NCI-H748 treated with DMSO at 0.1 percent for 48 hours (cell line): Measurements from ENCODE around the gene PTCSC3.
"Not testable (repeated sequence)": the region's sequence is repeated elsewhere in the genome, so short reads cannot be mapped to it uniquely, and the experiment has no call there.

Source experiments
- DNase-seq: peaks from one replicate; lab custom pipeline; 2025; lab: John Stamatoyannopoulos, UW

PTCSC3 gene

GRCh38 chr14:36173161-36173560 lies 3.4 kb downstream of the PTCSC3 start:
- DNase-seq, result no peak

GRCh38 chr14:36171607-36172006 lies 4.9 kb downstream of the PTCSC3 start:
- no peak for DNase-seq

DNA sequence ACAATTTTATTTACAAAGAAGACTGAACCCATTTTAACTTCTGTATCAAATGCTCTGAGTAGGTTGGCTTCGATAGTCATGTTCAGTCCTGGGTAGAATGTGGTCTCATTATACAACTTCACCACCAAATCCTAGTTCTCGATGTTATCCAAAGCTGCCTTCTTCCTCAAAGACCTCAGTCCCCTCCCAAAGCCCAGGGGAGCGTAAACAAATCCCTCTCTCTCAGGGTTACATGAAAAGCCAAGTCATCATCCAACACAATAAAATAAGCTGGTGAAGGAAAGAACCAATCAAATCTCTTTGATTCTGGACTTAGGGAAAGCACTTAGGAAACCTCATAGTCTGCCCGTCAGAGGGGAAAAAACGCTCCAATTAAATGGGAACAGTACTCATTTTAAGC lies 9.1 kb downstream of the PTCSC3 start:
- no peak for DNase-seq

- no peak for DNase-seq
Measured at GRCh38 chr14:36163451-36163850, 13.1 kb downstream of the PTCSC3 start.

- DNase-seq, result no peak
Measured at GRCh38 chr14:36162267-36162666, 14.3 kb downstream of the PTCSC3 start.

GRCh38 chr14:36161776-36162175 lies 14.7 kb downstream of the PTCSC3 start:
- no peak for DNase-seq

DNA sequence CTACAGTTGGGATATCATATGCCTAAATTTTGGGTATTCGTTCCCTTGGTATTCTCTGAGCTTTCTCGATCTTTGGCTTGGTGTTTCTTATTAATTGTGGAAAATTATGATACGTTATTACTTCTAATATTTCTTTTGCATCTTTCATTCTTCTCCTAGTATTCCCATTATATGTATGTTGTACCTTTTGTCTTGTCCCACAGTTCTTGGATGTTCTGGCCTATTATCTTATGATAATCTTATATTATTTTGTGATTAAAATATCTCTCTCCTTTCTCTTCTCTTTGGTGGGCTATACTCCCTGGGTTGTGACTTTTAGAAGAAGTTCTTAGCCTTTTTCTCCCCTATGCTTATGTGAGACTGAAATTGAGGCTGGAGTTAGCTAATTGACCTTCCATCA lies 25.2 kb downstream of the PTCSC3 start:
- DNase-seq, result no peak

- DNase-seq, result no peak
Measured at GRCh38 chr14:36134038-36134437, 42.5 kb downstream of the PTCSC3 start.

- DNase-seq, result no peak
Measured at GRCh38 chr14:36132826-36133225, 43.7 kb downstream of the PTCSC3 start.

DNA sequence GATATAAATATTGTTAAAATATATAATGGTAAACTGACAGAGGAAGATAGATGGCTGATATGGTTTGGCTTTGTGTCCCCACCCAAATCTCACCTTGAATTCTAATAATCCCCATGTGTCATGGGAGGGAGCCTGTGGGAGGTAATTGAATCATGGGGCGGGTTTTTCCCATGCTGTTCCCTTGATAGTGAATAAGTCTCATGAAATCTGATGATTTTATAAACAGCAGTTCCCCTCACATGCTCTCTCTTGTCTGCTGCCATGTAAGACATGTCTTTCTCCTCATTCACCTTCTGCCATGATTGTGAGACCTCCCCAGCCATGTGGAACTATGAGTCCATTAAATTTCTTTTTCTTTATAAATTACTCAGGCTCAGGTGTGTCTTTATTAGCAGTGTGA lies 46.3 kb downstream of the PTCSC3 start:
- DNase-seq, result no peak

DNA sequence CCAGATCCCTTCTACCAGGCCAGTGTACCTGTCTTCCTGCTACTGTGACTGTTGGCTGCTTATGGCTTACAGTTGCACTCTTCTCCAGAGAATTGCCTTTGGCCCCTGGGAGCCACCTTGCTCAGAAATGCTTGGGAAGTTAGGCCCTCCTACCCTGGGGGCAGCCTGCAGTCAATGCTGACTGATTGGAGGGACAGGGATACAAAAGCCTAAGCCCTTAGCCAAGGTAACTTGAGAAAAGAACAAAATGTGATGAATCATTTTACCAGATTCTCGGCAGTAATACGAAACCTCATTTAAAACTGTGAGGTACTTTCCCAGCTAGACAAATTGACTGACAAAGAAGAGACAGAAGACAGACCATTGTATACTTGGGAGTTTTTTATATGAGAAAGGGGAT lies 47.3 kb downstream of the PTCSC3 start:
- DNase-seq, result no peak

GRCh38 chr14:36113341-36113740 lies 63.2 kb downstream of the PTCSC3 start:
- peak; percentile 32 for DNase-seq

DNA sequence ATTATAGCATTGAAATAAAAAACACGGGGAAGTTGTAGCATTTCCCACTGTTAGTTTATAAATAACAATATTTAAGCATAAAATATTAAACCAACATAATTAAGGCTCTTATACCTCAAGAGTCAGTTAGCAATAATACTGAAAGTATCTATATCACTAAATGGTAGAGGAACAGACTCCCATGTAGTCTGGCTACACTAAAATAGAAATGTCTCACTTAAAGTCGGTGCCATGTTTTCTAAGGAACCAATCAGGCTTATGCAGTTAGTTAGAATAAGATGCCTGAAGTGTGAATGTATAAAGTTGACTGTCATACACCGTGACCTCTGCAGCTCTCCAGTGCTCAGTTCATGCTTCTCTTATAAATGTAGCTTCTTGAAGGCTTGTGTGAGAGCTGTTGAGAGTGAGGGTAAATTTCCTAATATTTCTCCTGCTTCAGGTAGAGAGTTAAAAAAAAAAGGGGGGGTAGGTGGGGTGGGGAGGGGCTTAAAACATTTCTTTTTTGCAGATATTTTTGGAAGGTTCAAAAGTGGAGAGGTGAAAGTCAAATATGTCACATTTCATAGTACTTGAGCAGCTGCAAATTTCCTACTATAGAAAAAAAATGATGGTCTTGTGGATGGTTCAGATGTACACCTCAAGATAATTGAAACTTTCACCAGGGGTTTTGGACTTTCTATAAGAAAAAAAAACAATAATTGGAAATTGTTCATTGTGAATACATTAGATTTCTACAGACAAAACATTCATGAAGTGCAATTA lies 64.5 kb downstream of the PTCSC3 start:
- no peak for DNase-seq

DNA sequence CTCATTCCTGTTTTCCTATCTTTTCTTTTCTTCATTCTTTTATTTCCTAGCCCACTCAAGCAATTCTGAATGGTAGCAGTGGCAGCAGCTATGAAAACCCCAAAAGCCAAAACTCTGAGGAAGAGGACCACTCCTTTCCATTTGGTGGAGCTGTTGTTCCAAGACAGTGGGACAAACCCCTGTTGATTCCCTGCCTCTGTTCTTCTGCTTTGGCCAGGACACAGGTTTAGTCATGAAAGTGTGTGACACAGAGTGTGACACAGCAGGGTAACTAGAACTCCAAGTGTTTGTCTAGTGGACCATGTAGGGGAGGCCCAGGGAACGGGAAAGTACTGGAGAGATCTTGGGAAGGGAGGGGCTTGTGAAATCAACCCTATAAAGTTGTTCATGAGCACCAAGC lies 71.1 kb downstream of the PTCSC3 start:
- peak; percentile 78 for DNase-seq

- DNase-seq, result not testable (repeated sequence)
Measured at GRCh38 chr14:36104258-36104657, 72.3 kb downstream of the PTCSC3 start.

DNA sequence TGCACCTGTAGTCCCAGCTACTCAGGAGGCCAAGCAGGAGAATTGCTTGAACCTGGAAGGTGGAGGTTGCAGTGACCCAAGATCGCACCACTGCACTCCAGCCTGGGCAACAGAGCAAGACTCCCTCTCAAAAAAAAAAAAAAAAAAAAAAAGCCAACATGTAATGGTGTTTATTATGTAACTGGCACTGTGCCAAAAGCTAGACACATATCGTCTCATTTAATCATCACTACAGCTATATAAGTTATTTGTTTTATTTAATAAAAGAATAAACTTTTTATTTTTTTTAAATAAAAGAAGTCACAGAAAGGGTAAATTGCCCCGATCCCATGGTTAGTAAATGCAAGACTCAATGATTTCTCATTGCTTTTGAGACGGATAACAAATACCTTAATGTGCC lies 76.9 kb downstream of the PTCSC3 start:
- no peak for DNase-seq

DNA sequence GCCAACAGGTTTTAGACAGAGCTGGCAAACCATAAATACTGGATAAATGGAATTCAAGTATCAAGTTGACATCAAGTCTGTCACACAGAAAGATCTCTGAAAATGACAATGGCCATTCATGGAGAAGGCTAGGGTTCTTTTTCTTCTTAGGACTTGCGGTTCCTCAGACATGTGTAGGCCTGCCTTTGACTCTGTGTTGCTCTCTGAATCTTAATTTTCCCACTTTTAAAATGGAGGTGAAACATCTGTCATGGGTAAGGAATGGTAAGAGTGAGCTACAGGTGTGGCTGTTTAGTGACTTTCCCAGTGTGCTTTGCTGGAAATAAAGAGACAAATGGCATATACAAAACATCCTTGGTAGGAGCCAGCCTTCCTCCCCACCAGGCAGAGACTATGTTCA lies 79.2 kb downstream of the PTCSC3 start:
- no peak for DNase-seq

DNA sequence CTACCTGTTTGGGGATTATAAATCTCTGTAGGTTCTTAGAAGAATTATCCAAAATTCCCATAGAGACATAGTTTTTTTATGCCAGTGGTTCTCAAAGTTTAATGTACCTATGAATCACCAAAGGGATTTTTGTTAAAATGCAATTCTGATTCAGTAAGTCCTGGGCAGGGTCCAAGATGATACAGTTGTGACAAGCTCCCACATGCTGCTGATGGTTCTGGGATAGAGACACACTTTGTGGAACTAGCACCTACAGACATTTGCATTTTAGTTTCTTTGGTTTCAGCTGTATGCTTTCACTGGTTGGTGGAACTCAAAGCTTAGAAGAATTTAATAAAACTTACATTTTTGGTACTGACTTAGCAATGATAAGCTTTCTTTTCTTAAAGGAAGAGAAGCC lies 80.4 kb downstream of the PTCSC3 start:
- DNase-seq, result no peak

DNA sequence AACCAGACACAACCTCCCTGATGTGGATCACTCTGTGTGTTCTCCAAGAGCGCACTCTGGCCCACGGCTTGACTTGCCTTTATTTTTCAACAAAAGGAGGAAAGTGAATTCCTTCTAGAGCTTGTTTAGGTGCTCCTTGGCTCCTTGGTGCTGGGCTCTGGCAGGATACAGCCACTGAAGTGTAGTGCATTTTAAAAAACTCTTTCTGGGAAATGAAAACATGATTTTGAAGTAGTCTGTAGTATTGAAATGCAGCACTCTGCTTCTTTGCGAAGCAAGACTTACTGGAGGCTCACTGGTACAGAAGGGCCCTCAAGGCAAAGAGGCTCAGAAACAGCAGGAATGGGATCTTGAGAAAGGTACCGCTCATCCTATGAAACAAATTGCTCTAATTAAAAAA lies 81.6 kb downstream of the PTCSC3 start:
- DNase-seq, result no peak

GRCh38 chr14:36091096-36091495 lies 85.4 kb downstream of the PTCSC3 start:
- DNase-seq, result no peak

- DNase-seq, result no peak
Measured at GRCh38 chr14:36087411-36087810, 89.1 kb downstream of the PTCSC3 start.

DNA sequence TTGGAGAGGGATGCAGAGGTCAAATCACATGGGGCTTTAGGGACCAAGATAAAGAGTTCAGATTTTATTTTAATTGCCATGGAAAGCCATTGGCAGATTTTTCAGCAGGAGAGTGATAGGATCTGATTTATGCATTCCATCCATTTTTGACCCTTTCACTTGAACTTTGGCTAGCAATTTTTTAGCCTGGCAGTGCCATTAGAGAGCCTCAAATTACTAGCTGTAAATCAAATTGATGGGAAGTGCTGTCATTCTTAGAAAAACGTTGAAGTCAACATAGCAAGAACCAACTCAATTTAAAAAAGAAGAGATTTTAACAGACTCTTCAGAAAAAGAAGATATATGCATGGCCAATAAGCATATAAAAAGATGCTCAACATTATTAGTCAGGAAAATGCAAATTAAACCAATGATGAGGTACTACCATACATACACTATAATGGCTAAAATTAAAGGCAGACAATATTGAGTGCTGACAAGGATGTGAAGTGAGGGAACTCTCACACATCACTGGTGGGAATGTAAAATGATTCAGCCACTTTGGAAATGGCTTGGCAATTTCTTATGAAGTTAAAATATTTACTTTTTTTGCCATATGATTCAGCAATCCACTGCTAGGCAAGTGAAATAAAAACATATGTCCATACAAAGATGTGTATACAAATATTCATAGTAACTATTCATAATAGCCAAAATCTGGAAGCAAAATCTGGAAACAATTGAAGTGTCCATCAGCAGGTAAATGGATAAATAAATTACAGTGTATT lies 89.7 kb downstream of the PTCSC3 start:
- no peak for DNase-seq

GRCh38 chr14:36085861-36086260 lies 90.7 kb downstream of the PTCSC3 start:
- peak; percentile 9 for DNase-seq
